A673 (cell line): ENCODE measurements around the gene PBX4.

ENCODE experiments used
- EZH2 ChIP-seq: fragments of 200-600 bp; sonication (generic); IDR thresholded peaks from 2 replicates; pipeline ENCODE4 v1.6.1; 2017; ENCODE audit warnings: borderline replicate concordance, low read depth, mild to moderate bottlenecking, mixed read lengths, antibody characterized with exemption, low read length; ENCODE audit not compliant: poor library complexity, severe bottlenecking
- TF ChIP-seq, protein P1 (sequence below): fragments of 300-800, 200-600 bp; sonication (generic); conservative IDR thresholded peaks from 2 replicates; pipeline ENCODE4 v1.5.1; 2017; ENCODE audit warnings: low read depth, mild to moderate bottlenecking, antibody characterized with exemption, low read length, moderate library complexity, mixed read lengths

DNA sequence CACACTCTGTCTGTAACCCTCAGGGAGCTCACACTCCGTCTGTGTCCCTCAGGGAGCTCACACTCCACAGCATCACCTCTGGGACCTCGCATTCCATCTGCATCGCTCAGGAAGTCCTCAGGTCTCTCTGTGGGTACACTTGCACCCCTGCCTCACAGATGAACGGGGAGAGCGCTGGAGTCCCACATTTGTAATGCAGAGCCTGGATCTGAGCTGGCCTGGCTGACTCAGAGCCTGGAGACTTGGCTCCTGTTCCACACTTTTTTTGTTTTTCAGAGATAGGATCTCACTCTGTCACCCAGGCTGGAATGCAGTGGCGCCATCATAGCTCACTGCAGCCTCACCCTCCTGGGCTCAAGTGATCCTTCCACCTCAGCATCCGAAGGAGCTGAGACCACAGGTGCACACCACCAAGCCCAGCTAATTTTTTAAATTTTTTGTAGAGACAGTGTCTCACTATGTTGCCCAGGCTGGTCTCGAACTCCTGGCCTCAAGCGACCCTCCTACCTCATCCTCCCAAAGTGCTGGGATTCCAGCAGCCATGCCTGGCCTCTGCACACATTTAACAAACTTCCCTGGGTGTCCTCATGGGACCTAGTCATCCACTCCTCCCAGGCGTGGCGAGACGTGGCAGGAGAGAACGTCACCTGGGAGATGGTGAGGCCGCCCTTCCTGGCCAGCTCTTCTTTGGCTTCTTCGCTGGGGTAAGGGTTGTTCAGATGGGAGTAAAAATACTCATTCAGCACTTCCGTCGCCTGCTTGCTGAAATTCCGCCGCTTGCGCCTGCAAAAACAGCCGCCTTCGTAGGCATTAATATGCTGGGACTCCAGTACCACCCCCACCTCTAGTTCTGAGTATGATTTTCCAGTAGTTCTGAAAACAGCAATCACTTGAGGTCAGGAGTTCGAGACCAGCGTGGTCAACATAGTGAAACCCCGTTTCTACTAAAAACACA, 49.4 kb downstream of the PBX4 start:
- no peak for TF ChIP-seq EZH2
- TF ChIP-seq, protein P1, sequence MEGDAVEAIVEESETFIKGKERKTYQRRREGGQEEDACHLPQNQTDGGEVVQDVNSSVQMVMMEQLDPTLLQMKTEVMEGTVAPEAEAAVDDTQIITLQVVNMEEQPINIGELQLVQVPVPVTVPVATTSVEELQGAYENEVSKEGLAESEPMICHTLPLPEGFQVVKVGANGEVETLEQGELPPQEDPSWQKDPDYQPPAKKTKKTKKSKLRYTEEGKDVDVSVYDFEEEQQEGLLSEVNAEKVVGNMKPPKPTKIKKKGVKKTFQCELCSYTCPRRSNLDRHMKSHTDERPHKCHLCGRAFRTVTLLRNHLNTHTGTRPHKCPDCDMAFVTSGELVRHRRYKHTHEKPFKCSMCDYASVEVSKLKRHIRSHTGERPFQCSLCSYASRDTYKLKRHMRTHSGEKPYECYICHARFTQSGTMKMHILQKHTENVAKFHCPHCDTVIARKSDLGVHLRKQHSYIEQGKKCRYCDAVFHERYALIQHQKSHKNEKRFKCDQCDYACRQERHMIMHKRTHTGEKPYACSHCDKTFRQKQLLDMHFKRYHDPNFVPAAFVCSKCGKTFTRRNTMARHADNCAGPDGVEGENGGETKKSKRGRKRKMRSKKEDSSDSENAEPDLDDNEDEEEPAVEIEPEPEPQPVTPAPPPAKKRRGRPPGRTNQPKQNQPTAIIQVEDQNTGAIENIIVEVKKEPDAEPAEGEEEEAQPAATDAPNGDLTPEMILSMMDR: no peak
